OCI-LY1 (cell line): ENCODE data around the gene COLEC12.

Experiments used
- EZH2 ChIP-seq: fragments of 200-600 bp; sonication (generic), shearing (Covaris generic); IDR thresholded peaks from 2 replicates; pipeline ENCODE4 v1.8.0; 2017; ENCODE audit warnings: borderline replicate concordance, mixed run types, mild to moderate bottlenecking, antibody characterized with exemption, low read length, moderate library complexity, mixed read lengths
- TF ChIP-seq, protein P1 (sequence below): fragments of 200-600 bp; sonication (generic), shearing (Covaris generic); IDR thresholded peaks from 2 replicates; pipeline ENCODE4 v1.5.1; 2017; ENCODE audit warnings: mild to moderate bottlenecking, antibody characterized with exemption, low read length, moderate library complexity, mixed read lengths

DNA sequence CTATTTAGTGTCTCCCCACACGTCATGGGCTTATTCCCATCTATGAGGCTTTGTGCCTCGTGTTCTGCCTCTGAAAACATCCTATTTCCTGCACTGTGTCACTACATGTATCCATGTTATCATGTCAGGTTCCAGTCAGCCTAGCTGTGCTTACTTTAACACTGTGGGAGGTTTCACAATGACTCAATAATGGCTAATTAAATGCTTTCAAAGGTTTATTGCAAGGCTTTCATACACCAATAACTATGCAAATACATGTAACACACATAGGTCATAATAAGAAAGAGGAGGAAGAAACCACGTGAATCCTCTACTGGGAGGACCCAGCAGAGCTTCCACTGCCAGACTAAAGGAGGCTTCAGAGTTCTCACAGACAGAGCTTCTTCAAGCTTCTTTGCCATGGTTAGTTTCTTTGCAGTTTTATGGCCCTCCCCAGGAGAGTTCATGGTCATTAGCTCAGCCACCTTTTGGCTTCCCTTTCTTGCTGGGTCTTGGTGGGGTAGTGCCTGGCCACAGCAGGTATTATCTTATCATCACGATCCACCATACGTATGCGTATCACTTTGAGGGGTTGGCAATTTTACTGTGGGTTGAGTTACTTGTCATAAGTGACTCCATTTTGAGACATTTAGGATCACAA, 5.1 kb upstream of the COLEC12 start:
- TF ChIP-seq, protein P1, sequence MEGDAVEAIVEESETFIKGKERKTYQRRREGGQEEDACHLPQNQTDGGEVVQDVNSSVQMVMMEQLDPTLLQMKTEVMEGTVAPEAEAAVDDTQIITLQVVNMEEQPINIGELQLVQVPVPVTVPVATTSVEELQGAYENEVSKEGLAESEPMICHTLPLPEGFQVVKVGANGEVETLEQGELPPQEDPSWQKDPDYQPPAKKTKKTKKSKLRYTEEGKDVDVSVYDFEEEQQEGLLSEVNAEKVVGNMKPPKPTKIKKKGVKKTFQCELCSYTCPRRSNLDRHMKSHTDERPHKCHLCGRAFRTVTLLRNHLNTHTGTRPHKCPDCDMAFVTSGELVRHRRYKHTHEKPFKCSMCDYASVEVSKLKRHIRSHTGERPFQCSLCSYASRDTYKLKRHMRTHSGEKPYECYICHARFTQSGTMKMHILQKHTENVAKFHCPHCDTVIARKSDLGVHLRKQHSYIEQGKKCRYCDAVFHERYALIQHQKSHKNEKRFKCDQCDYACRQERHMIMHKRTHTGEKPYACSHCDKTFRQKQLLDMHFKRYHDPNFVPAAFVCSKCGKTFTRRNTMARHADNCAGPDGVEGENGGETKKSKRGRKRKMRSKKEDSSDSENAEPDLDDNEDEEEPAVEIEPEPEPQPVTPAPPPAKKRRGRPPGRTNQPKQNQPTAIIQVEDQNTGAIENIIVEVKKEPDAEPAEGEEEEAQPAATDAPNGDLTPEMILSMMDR = no peak
- no peak for TF ChIP-seq EZH2
